H1 (cell line): ENCODE results near the gene PRDX2. TPM values are rescaled to one million over a fixed set of nuclear protein-coding genes. Genes with fewer than 3 reads are reported as not detected.

Experiments
- polyA plus RNA-seq, 7 experiments: library from polyadenylated mRNA; depleted of rRNA in 3 of 7; stranded (reverse) in 5 of 7; unstranded in 2 of 7; fragments of >200 nt in 5 of 7; fragments of 200-250 nt in 2 of 7; gene quantifications; 1 replicate in 5 of 7; 2 replicates in 1 of 7; 4 replicates in 1 of 7; pipeline versions ENCODE4 v1.2.1 to v1.2.3, GENCODE V29; 2011 to 2013; ENCODE audit warnings: missing spikeins in 2 of 7, mixed read lengths in 2 of 7
- total RNA-seq: library from RNA; stranded (reverse); fragmentation: NEBNext Ultra II Directional; extraction: Animal tissue kit (Norgen Biotek cat#: 25700); gene quantifications from 2 replicates; pipeline ENCODE4 v1.2.1, GENCODE V29; 2021
- TF ChIP-seq, protein P1 (sequence below): fragments of 300-600 bp; sonication (generic); IDR thresholded peaks from 2 replicates; pipeline ENCODE4 v1.7.1; 2012; ENCODE audit warnings: low read length, moderate library complexity, mild to moderate bottlenecking, inconsistent platforms; ENCODE audit not compliant: insufficient replicate concordance

Gene PRDX2
- total and polyA plus RNA-seq, 2 of the 8 experiments (the other 6 are each of a cell fraction or from before 2014, with no cell fraction given): 380 to 748 TPM

DNA sequence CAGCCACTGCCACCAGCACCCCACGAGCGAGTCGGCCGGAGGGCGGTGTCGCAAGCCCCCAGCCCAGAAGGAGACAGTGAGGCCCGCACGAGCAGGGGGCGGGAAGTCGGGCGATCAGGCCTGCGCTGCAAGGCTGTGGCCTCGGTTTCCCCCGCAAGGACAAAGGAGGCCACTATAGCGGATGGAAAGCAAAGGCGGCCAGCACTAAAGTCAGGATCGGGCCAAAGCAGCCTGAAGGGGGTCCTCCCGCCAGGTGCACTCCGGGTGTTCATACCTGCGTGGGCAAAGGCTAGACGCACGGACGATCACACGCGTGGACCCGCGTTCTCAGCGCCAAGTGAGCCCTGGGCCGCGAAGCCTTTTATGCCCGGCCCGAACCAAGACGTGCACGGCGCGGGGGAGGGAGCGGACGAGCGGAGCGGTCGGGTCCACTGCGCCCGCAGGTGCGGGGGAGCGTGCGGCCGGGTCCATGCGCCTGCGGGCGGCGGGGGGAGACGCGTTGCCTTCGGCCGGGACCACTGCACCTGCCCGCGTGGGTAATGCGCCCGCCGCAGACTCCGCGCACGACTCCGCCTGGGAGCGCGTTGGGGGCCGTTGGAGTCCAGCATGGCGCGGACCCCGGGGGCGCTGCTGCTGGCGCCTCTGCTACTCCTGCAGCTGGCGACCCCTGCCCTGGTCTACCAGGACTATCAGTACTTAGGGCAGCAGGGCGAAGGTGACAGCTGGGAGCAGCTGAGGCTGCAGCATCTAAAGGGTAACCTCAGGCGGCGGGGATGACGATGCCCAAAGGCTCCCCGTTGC lies at the start of gene PRDX2, which contains the start of gene THSD8 (continued):
- TF ChIP-seq, protein P1, sequence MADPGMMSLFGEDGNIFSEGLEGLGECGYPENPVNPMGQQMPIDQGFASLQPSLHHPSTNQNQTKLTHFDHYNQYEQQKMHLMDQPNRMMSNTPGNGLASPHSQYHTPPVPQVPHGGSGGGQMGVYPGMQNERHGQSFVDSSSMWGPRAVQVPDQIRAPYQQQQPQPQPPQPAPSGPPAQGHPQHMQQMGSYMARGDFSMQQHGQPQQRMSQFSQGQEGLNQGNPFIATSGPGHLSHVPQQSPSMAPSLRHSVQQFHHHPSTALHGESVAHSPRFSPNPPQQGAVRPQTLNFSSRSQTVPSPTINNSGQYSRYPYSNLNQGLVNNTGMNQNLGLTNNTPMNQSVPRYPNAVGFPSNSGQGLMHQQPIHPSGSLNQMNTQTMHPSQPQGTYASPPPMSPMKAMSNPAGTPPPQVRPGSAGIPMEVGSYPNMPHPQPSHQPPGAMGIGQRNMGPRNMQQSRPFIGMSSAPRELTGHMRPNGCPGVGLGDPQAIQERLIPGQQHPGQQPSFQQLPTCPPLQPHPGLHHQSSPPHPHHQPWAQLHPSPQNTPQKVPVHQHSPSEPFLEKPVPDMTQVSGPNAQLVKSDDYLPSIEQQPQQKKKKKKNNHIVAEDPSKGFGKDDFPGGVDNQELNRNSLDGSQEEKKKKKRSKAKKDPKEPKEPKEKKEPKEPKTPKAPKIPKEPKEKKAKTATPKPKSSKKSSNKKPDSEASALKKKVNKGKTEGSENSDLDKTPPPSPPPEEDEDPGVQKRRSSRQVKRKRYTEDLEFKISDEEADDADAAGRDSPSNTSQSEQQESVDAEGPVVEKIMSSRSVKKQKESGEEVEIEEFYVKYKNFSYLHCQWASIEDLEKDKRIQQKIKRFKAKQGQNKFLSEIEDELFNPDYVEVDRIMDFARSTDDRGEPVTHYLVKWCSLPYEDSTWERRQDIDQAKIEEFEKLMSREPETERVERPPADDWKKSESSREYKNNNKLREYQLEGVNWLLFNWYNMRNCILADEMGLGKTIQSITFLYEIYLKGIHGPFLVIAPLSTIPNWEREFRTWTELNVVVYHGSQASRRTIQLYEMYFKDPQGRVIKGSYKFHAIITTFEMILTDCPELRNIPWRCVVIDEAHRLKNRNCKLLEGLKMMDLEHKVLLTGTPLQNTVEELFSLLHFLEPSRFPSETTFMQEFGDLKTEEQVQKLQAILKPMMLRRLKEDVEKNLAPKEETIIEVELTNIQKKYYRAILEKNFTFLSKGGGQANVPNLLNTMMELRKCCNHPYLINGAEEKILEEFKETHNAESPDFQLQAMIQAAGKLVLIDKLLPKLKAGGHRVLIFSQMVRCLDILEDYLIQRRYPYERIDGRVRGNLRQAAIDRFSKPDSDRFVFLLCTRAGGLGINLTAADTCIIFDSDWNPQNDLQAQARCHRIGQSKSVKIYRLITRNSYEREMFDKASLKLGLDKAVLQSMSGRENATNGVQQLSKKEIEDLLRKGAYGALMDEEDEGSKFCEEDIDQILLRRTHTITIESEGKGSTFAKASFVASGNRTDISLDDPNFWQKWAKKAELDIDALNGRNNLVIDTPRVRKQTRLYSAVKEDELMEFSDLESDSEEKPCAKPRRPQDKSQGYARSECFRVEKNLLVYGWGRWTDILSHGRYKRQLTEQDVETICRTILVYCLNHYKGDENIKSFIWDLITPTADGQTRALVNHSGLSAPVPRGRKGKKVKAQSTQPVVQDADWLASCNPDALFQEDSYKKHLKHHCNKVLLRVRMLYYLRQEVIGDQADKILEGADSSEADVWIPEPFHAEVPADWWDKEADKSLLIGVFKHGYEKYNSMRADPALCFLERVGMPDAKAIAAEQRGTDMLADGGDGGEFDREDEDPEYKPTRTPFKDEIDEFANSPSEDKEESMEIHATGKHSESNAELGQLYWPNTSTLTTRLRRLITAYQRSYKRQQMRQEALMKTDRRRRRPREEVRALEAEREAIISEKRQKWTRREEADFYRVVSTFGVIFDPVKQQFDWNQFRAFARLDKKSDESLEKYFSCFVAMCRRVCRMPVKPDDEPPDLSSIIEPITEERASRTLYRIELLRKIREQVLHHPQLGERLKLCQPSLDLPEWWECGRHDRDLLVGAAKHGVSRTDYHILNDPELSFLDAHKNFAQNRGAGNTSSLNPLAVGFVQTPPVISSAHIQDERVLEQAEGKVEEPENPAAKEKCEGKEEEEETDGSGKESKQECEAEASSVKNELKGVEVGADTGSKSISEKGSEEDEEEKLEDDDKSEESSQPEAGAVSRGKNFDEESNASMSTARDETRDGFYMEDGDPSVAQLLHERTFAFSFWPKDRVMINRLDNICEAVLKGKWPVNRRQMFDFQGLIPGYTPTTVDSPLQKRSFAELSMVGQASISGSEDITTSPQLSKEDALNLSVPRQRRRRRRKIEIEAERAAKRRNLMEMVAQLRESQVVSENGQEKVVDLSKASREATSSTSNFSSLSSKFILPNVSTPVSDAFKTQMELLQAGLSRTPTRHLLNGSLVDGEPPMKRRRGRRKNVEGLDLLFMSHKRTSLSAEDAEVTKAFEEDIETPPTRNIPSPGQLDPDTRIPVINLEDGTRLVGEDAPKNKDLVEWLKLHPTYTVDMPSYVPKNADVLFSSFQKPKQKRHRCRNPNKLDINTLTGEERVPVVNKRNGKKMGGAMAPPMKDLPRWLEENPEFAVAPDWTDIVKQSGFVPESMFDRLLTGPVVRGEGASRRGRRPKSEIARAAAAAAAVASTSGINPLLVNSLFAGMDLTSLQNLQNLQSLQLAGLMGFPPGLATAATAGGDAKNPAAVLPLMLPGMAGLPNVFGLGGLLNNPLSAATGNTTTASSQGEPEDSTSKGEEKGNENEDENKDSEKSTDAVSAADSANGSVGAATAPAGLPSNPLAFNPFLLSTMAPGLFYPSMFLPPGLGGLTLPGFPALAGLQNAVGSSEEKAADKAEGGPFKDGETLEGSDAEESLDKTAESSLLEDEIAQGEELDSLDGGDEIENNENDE: no peak
